Activated naive CD8-positive, alpha-beta T cell treated with anti-CD3 and anti-CD28 coated beads, Interleukin-2, amount 10 ng/mL, durations not matched to agents 7 days and 5 days (primary cell): ENCODE data around the gene CAND2. TPM values are rescaled to one million over a fixed set of nuclear protein-coding genes. Genes with fewer than 3 reads are reported as not detected.
"Not testable (repeated sequence)": the region's sequence is repeated elsewhere in the genome, so short reads cannot be mapped to it uniquely, and the experiment has no call there.

ENCODE experiments used
- ATAC-seq: fragments of 150-1000 bp; cut with Tn5 transposase; one replicate; pipeline ENCODE4 v1.10.0; 2021; ENCODE audit warnings: low read depth, moderate library complexity
- POLR2A ChIA-PET: fragments of 350-600 bp; sonication (Branson Sonifier 250); formaldehyde crosslinking; loops from one replicate; lab custom pipeline; 2021; ENCODE audit warnings: antibody characterized with exemption; lab: Charles Lee
- DNase-seq: peaks from one replicate; pipeline ENCODE4 v3.0.0; 2021
- H3K27ac Mint-ChIP-seq: one replicate; pipeline ENCODE4 v1.8.0; 2022; ENCODE audit warnings: mild to moderate bottlenecking, mixed read lengths
- H3K27me3 Mint-ChIP-seq: one replicate; pipeline ENCODE4 v1.8.0; 2022; ENCODE audit warnings: mild to moderate bottlenecking, moderate library complexity, mixed read lengths
- H3K36me3 Mint-ChIP-seq: one replicate; pipeline ENCODE4 v1.8.0; 2021; ENCODE audit warnings: mild to moderate bottlenecking, mixed read lengths
- H3K4me1 Mint-ChIP-seq: one replicate; pipeline ENCODE4 v1.8.0; 2021; ENCODE audit warnings: mixed read lengths
- H3K4me3 Mint-ChIP-seq: one replicate; pipeline ENCODE4 v1.8.0; 2022; ENCODE audit warnings: mild to moderate bottlenecking, moderate library complexity, mixed read lengths
- H3K9me3 Mint-ChIP-seq: one replicate; pipeline ENCODE4 v1.8.0; 2021; ENCODE audit warnings: mixed read lengths
- total RNA-seq, 2 experiments: library from RNA; stranded (reverse); gene quantifications; one replicate each; pipeline ENCODE4 v1.2.3, GENCODE V29; 2021

The CAND2 gene
- total RNA-seq, 2 experiments from 2014 or later, result 0.79 to 0.97 TPM

GRCh38 chr3:12842469-12842868, 46.0 kb downstream of the CAND2 start:
- ATAC-seq, result no peak
- POLR2A ChIA-PET, result interaction anchor here (1.1 to 3.9 kb wide), 2 partner anchors 9 to 32 kb away, joined by 4 to 19 read pairs; no protein-coding TSS in a partner anchor
- H3K4me3 Mint-ChIP-seq, result no peak overlapping the region
- peaks cover 33% of the 10 kb centered on the region for H3K36me3 Mint-ChIP-seq
- no peak for DNase-seq
- H3K27me3 Mint-ChIP-seq, result peaks cover 6% of the 10 kb centered on the region
- no peaks in the 10 kb centered on the region for H3K9me3 Mint-ChIP-seq
- H3K27ac Mint-ChIP-seq, result no peak overlapping the region
- peaks cover 32% of the 10 kb centered on the region for H3K4me1 Mint-ChIP-seq

- POLR2A ChIA-PET, result interaction anchor here (0.6 kb wide), 1 partner anchor 1161 kb away, joined by 5 read pairs; no protein-coding TSS in a partner anchor
- Mint-ChIP-seq H3K4me1 (peaks cover 6% of the 10 kb centered on the region), H3K27me3 (peaks cover 7% of the 10 kb centered on the region), H3K36me3 (peaks cover 1% of the 10 kb centered on the region), H3K27ac (no peak overlapping the region), H3K4me3 (no peak overlapping the region), H3K9me3 (no peaks in the 10 kb centered on the region)
- no peak for ATAC-seq
- no peak for DNase-seq
These were observed 49.3 kb downstream of the CAND2 start for GRCh38 chr3:12845811-12846210.

- POLR2A ChIA-PET, result interaction anchor here (0.8 kb wide), 1 partner anchor 10 kb away, joined by 4 read pairs; no protein-coding TSS in a partner anchor
- Mint-ChIP-seq H3K4me3 (no peak overlapping the region), H3K27ac (no peak overlapping the region), H3K9me3 (no peaks in the 10 kb centered on the region), H3K4me1 (no peaks in the 10 kb centered on the region), H3K27me3 (peaks cover 30% of the 10 kb centered on the region), H3K36me3 (no peaks in the 10 kb centered on the region)
- ATAC-seq (no peak), DNase-seq (no peak)
These were observed 55.7 kb downstream of the CAND2 start for GRCh38 chr3:12852201-12852600.

GRCh38 chr3:12853847-12854246, 57.4 kb downstream of the CAND2 start:
- ATAC-seq, result not testable (repeated sequence)

GRCh38 chr3:12854565-12854964, 58.1 kb downstream of the CAND2 start:
- Mint-ChIP-seq H3K27ac (no peak overlapping the region), H3K4me3 (no peak overlapping the region), H3K4me1 (no peaks in the 10 kb centered on the region), H3K36me3 (no peaks in the 10 kb centered on the region), H3K27me3 (peaks cover 34% of the 10 kb centered on the region), H3K9me3 (no peaks in the 10 kb centered on the region)
- POLR2A ChIA-PET, result no interaction called here
- no peak for ATAC-seq
- DNase-seq, result no peak

More at GRCh38 chr3:12853847-12854246, 57.4 kb downstream of the CAND2 start:
- H3K27me3 Mint-ChIP-seq, result peaks cover 32% of the 10 kb centered on the region
- H3K9me3 Mint-ChIP-seq, H3K4me3 Mint-ChIP-seq, H3K27ac Mint-ChIP-seq, DNase-seq, H3K4me1 Mint-ChIP-seq, POLR2A ChIA-PET, H3K36me3 Mint-ChIP-seq: not testable (repeated sequence)

GRCh38 chr3:12856626-12857025, 60.1 kb downstream of the CAND2 start:
- peaks cover 31% of the 10 kb centered on the region for H3K27me3 Mint-ChIP-seq
- DNase-seq, result no peak
- no peak overlapping the region for H3K27ac Mint-ChIP-seq
- H3K9me3 Mint-ChIP-seq, result no peaks in the 10 kb centered on the region
- no peaks in the 10 kb centered on the region for H3K36me3 Mint-ChIP-seq
- no peak for ATAC-seq
- H3K4me1 Mint-ChIP-seq, result no peaks in the 10 kb centered on the region
- H3K4me3 Mint-ChIP-seq, result no peak overlapping the region
- POLR2A ChIA-PET, result no interaction called here

- Mint-ChIP-seq H3K27me3 (peaks cover 17% of the 10 kb centered on the region), H3K4me3 (no peak overlapping the region), H3K27ac (no peak overlapping the region), H3K9me3 (no peaks in the 10 kb centered on the region), H3K36me3 (no peaks in the 10 kb centered on the region), H3K4me1 (no peaks in the 10 kb centered on the region)
- DNase-seq, result no peak
- POLR2A ChIA-PET, result interaction anchor here (1.0 kb wide), 1 partner anchor 13 kb away, joined by 3 read pairs; no protein-coding TSS in a partner anchor
- ATAC-seq, result no peak
These were observed 63.4 kb downstream of the CAND2 start for GRCh38 chr3:12859840-12860239.

- Mint-ChIP-seq H3K4me1 (no peaks in the 10 kb centered on the region), H3K36me3 (no peaks in the 10 kb centered on the region)
These were observed 65.1 kb downstream of the CAND2 start for GRCh38 chr3:12861611-12862010.

GRCh38 chr3:12862387-12862786, 65.9 kb downstream of the CAND2 start:
- POLR2A ChIA-PET, result no interaction called here
- peaks cover 5% of the 10 kb centered on the region for H3K9me3 Mint-ChIP-seq
- no peaks in the 10 kb centered on the region for H3K36me3 Mint-ChIP-seq
- no peak overlapping the region for H3K27ac Mint-ChIP-seq
- DNase-seq (no peak), ATAC-seq (no peak)
- H3K27me3 Mint-ChIP-seq, result peaks cover 10% of the 10 kb centered on the region
- H3K4me3 Mint-ChIP-seq, result no peak overlapping the region
- H3K4me1 Mint-ChIP-seq, result no peaks in the 10 kb centered on the region

More at GRCh38 chr3:12861611-12862010, 65.1 kb downstream of the CAND2 start:
- Mint-ChIP-seq H3K4me3 (no peak overlapping the region), H3K27ac (no peak overlapping the region), H3K27me3 (peaks cover 13% of the 10 kb centered on the region), H3K9me3 (peaks cover 5% of the 10 kb centered on the region)
- POLR2A ChIA-PET, result no interaction called here
- ATAC-seq, result no peak
- DNase-seq, result no peak

GRCh38 chr3:12865271-12865670, 68.8 kb downstream of the CAND2 start:
- POLR2A ChIA-PET, result no interaction called here
- Mint-ChIP-seq H3K27me3 (peaks cover 21% of the 10 kb centered on the region), H3K4me3 (no peak overlapping the region), H3K9me3 (peaks cover 5% of the 10 kb centered on the region), H3K4me1 (peaks cover 9% of the 10 kb centered on the region), H3K36me3 (no peaks in the 10 kb centered on the region), H3K27ac (no peak overlapping the region)
- no peak for ATAC-seq
- no peak for DNase-seq

- Mint-ChIP-seq H3K4me3 (no peak overlapping the region), H3K4me1 (peaks cover 11% of the 10 kb centered on the region), H3K36me3 (no peaks in the 10 kb centered on the region), H3K9me3 (peaks cover 5% of the 10 kb centered on the region), H3K27me3 (peaks cover 24% of the 10 kb centered on the region), H3K27ac (no peak overlapping the region)
- POLR2A ChIA-PET, result no interaction called here
- DNase-seq (no peak), ATAC-seq (no peak)
These were observed 70.4 kb downstream of the CAND2 start for GRCh38 chr3:12866836-12867235.

- H3K4me3 Mint-ChIP-seq, result peak overlapping the region; percentile 85
- POLR2A ChIA-PET, result interaction anchor here (0.6 kb wide), 1 partner anchor 515 kb away, joined by 3 read pairs; no protein-coding TSS in a partner anchor
- H3K27me3 Mint-ChIP-seq, result peaks cover 24% of the 10 kb centered on the region
- H3K27ac Mint-ChIP-seq, result no peak overlapping the region
- peaks cover 5% of the 10 kb centered on the region for H3K9me3 Mint-ChIP-seq
- DNase-seq (peak; percentile 68), ATAC-seq (peak; percentile 72)
- H3K4me1 Mint-ChIP-seq, result peaks cover 11% of the 10 kb centered on the region
- H3K36me3 Mint-ChIP-seq, result no peaks in the 10 kb centered on the region
These were observed 71.9 kb downstream of the CAND2 start for GRCh38 chr3:12868039-12869034.

- POLR2A ChIA-PET, result no interaction called here
- Mint-ChIP-seq H3K36me3 (no peaks in the 10 kb centered on the region), H3K27ac (no peak overlapping the region), H3K27me3 (peaks cover 20% of the 10 kb centered on the region), H3K4me3 (no peak overlapping the region), H3K4me1 (peaks cover 11% of the 10 kb centered on the region), H3K9me3 (peaks cover 5% of the 10 kb centered on the region)
- ATAC-seq (peak; percentile 30), DNase-seq (peak; percentile 59)
These were observed 72.6 kb downstream of the CAND2 start for GRCh38 chr3:12869035-12869621.
